SK-N-SH treated with all-trans-retinoic acid at 6 μM for 48 hours (cell line): ENCODE results near the gene TBL1XR1.

Source experiments
- ATAC-seq: fragments of 200-7000 bp; cut with Tn5 transposase; 3 replicates; pipeline ENCODE4 v1.9.1; 2020; ENCODE audit warnings: mild to moderate bottlenecking, moderate library complexity
- BACH2 ChIP-seq: fragments of 250-450 bp; sonication (Bioruptor Pico); IDR thresholded peaks from 2 replicates; pipeline ENCODE4 v1.9.0; 2021; ENCODE audit warnings: mild to moderate bottlenecking, borderline replicate concordance
- CSDC2 ChIP-seq: fragments of 250-450 bp; sonication (Bioruptor Pico); IDR thresholded peaks from 2 replicates; pipeline ENCODE4 v1.5.0; 2020; ENCODE audit warnings: mild to moderate bottlenecking, moderate library complexity
- ESRRG ChIP-seq: fragments of 250-450 bp; sonication (Bioruptor Pico); IDR thresholded peaks from 2 replicates; pipeline ENCODE4 v1.6.1; 2021; ENCODE audit warnings: mild to moderate bottlenecking
- ISL1 ChIP-seq: fragments of 250-450 bp; sonication (Bioruptor Pico); IDR thresholded peaks from 2 replicates; pipeline ENCODE4 v2.1.2; 2022; ENCODE audit warnings: mild to moderate bottlenecking, moderate library complexity
- OSR1 ChIP-seq: fragments of 250-450 bp; sonication (Bioruptor Pico); IDR thresholded peaks from 2 replicates; pipeline ENCODE4 v1.8.0; 2022; ENCODE audit warnings: moderate library complexity, mild to moderate bottlenecking, inconsistent platforms
- RARB ChIP-seq: fragments of 250-450 bp; sonication (Bioruptor Pico); IDR thresholded peaks from 2 replicates; pipeline ENCODE4 v1.8.0; 2021; ENCODE audit warnings: mild to moderate bottlenecking, moderate library complexity
- SNAI2 ChIP-seq: fragments of 250-450 bp; sonication (Bioruptor Pico); IDR thresholded peaks from 2 replicates; pipeline ENCODE4 v1.5.0; 2020; ENCODE audit warnings: mild to moderate bottlenecking, moderate library complexity
- TCF4 ChIP-seq: fragments of 250-450 bp; sonication (Bioruptor Pico); IDR thresholded peaks from 2 replicates; pipeline ENCODE4 v1.8.0; 2021; ENCODE audit warnings: mild to moderate bottlenecking, moderate library complexity, borderline replicate concordance
- ZC3H10 ChIP-seq: fragments of 250-450 bp; sonication (Bioruptor Pico); IDR thresholded peaks from 2 replicates; pipeline ENCODE4 v1.5.1; 2021; ENCODE audit warnings: mild to moderate bottlenecking, moderate library complexity
- ZFP30 ChIP-seq: fragments of 450-650 bp; formaldehyde crosslinking; IDR thresholded peaks from 2 replicates; pipeline ENCODE4 v1.5.0; 2022; ENCODE audit warnings: mild to moderate bottlenecking, moderate library complexity
- ZNF70 ChIP-seq: fragments of 450-650 bp; formaldehyde crosslinking; IDR thresholded peaks from 2 replicates; pipeline ENCODE4 v1.5.0; 2020; ENCODE audit warnings: mild to moderate bottlenecking, moderate library complexity
- ZNF8 ChIP-seq: fragments of 450-650 bp; formaldehyde crosslinking; IDR thresholded peaks from 2 replicates; pipeline ENCODE4 v1.5.0; 2020; ENCODE audit warnings: mild to moderate bottlenecking, moderate library complexity
- TF ChIP-seq, protein P1 (sequence below): fragments of 250-450 bp; sonication (Bioruptor Pico); IDR thresholded peaks from 2 replicates; pipeline ENCODE4 v1.5.1; 2020; ENCODE audit warnings: low read depth, mild to moderate bottlenecking, moderate library complexity
- TF ChIP-seq, protein P2 (sequence below): fragments of 250-450 bp; sonication (Bioruptor Pico); IDR thresholded peaks from 2 replicates; pipeline ENCODE4 v1.8.0; 2021; ENCODE audit warnings: low read depth, mild to moderate bottlenecking, moderate library complexity, borderline replicate concordance
- TF ChIP-seq, protein P3 (sequence below): fragments of 250-450 bp; sonication (Bioruptor Pico); IDR thresholded peaks from 2 replicates; pipeline ENCODE4 v1.8.0; 2020; ENCODE audit warnings: mild to moderate bottlenecking, moderate library complexity, borderline replicate concordance
- TF ChIP-seq, protein P4 (sequence below): fragments of 250-450 bp; sonication (Bioruptor Pico); IDR thresholded peaks from 2 replicates; pipeline ENCODE4 v1.5.1; 2021; ENCODE audit warnings: mild to moderate bottlenecking, moderate library complexity
- TF ChIP-seq, protein P5 (sequence below): fragments of 250-450 bp; sonication (Bioruptor Pico); IDR thresholded peaks from 2 replicates; pipeline ENCODE4 v1.5.0; 2020; ENCODE audit warnings: mild to moderate bottlenecking, moderate library complexity

TBL1XR1 gene

DNA sequence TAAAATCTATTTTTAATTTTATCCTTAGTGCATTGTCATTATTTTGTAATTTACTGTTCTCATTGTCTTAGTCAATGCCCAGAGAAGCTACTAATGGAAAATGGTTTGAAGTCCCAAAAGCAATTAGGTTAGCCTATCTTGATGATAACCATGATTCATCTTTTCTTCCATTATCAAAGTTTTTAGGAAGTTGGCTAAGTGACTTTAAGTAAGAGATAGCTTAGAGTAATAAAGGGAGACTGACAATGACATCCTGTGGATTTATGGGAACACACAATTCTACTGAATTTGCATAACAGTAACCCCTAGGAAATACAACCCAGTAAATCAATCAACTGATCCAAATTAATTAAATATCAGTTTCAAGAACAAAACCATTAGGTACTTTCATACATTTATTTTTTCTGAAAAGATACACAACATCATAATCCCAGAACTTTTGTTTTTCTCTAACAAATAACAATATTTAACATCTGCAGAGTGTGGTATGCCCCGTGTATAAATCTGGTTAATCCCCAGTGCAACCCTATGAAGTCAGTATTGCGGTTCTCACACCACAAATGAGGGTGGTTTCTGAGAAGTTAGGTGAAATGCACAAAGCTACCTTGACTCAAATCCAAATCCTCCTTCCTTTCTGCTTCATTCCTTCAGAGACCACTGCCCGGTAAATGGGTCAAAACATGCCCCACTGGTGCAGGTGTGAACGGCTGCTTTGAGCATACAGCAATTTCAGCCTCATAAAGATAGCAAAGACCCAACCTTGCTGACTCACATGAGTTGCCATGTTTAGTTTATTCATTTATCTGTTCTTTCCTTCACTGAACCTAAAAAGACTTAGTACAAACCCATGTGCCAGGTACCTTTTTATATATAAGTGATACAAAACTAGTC, 202.1 kb downstream of the TBL1XR1 start:
- peak; percentile 49; the same call in 1 of the 2 replicates for TF ChIP-seq ESRRG (CRISPR knock-in tag)
- TF ChIP-seq ZFP30 = no peak
- TF ChIP-seq ZNF70 (CRISPR knock-in tag) = no peak
- TF ChIP-seq, protein P1, sequence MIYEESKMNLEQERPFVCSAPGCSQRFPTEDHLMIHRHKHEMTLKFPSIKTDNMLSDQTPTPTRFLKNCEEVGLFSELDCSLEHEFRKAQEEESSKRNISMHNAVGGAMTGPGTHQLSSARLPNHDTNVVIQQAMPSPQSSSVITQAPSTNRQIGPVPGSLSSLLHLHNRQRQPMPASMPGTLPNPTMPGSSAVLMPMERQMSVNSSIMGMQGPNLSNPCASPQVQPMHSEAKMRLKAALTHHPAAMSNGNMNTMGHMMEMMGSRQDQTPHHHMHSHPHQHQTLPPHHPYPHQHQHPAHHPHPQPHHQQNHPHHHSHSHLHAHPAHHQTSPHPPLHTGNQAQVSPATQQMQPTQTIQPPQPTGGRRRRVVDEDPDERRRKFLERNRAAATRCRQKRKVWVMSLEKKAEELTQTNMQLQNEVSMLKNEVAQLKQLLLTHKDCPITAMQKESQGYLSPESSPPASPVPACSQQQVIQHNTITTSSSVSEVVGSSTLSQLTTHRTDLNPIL = peak; percentile 78
- peak; percentile 99 for TF ChIP-seq ISL1 (CRISPR knock-in tag)
- TF ChIP-seq, protein P2, sequence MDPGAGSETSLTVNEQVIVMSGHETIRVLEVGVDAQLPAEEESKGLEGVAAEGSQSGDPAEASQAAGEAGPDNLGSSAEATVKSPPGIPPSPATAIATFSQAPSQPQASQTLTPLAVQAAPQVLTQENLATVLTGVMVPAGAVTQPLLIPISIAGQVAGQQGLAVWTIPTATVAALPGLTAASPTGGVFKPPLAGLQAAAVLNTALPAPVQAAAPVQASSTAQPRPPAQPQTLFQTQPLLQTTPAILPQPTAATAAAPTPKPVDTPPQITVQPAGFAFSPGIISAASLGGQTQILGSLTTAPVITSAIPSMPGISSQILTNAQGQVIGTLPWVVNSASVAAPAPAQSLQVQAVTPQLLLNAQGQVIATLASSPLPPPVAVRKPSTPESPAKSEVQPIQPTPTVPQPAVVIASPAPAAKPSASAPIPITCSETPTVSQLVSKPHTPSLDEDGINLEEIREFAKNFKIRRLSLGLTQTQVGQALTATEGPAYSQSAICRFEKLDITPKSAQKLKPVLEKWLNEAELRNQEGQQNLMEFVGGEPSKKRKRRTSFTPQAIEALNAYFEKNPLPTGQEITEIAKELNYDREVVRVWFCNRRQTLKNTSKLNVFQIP (CRISPR knock-in tag) = no peak
- TF ChIP-seq, protein P3, sequence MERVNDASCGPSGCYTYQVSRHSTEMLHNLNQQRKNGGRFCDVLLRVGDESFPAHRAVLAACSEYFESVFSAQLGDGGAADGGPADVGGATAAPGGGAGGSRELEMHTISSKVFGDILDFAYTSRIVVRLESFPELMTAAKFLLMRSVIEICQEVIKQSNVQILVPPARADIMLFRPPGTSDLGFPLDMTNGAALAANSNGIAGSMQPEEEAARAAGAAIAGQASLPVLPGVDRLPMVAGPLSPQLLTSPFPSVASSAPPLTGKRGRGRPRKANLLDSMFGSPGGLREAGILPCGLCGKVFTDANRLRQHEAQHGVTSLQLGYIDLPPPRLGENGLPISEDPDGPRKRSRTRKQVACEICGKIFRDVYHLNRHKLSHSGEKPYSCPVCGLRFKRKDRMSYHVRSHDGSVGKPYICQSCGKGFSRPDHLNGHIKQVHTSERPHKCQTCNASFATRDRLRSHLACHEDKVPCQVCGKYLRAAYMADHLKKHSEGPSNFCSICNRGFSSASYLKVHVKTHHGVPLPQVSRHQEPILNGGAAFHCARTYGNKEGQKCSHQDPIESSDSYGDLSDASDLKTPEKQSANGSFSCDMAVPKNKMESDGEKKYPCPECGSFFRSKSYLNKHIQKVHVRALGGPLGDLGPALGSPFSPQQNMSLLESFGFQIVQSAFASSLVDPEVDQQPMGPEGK (CRISPR knock-in tag) = 0 out of 2 replicates have a peak, but pooled peaks have one; percentile 22
- ATAC-seq = no peak

DNA sequence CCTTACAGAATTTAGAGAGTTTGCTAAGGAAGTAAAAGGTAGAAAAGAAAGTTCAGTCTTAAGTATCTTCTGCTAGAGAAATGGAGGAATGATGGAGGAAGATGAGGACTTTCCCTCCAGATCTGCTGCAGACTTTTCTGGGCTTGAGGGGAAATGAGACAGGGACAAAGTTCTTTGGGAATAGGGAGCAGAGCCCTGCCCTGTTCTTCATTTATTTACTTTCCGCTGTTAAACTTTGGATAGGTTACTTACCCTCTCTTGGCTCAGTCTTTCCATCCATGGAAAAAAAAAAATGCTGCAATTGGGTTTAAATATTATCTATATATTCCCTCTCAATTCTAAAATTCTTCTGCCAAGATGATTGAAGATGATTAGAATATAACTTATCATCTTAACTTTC, 202.9 kb downstream of the TBL1XR1 start:
- no peak for ATAC-seq
- TF ChIP-seq, protein P4, sequence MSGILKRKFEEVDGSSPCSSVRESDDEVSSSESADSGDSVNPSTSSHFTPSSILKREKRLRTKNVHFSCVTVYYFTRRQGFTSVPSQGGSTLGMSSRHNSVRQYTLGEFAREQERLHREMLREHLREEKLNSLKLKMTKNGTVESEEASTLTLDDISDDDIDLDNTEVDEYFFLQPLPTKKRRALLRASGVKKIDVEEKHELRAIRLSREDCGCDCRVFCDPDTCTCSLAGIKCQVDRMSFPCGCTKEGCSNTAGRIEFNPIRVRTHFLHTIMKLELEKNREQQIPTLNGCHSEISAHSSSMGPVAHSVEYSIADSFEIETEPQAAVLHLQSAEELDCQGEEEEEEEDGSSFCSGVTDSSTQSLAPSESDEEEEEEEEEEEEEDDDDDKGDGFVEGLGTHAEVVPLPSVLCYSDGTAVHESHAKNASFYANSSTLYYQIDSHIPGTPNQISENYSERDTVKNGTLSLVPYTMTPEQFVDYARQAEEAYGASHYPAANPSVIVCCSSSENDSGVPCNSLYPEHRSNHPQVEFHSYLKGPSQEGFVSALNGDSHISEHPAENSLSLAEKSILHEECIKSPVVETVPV (CRISPR knock-in tag) = no peak
- TF ChIP-seq ESRRG (CRISPR knock-in tag) (no peak), CSDC2 (no peak), TCF4 (CRISPR knock-in tag) (no peak), ZNF8 (CRISPR knock-in tag) (no peak), ZC3H10 (no peak), BACH2 (CRISPR knock-in tag) (no peak), ZFP30 (no peak), OSR1 (CRISPR knock-in tag) (no peak), RARB (no peak), SNAI2 (CRISPR knock-in tag) (no peak)
- TF ChIP-seq, protein P2 (CRISPR knock-in tag) = no peak
- TF ChIP-seq, protein P3 (CRISPR knock-in tag) = no peak
- TF ChIP-seq, protein P5, sequence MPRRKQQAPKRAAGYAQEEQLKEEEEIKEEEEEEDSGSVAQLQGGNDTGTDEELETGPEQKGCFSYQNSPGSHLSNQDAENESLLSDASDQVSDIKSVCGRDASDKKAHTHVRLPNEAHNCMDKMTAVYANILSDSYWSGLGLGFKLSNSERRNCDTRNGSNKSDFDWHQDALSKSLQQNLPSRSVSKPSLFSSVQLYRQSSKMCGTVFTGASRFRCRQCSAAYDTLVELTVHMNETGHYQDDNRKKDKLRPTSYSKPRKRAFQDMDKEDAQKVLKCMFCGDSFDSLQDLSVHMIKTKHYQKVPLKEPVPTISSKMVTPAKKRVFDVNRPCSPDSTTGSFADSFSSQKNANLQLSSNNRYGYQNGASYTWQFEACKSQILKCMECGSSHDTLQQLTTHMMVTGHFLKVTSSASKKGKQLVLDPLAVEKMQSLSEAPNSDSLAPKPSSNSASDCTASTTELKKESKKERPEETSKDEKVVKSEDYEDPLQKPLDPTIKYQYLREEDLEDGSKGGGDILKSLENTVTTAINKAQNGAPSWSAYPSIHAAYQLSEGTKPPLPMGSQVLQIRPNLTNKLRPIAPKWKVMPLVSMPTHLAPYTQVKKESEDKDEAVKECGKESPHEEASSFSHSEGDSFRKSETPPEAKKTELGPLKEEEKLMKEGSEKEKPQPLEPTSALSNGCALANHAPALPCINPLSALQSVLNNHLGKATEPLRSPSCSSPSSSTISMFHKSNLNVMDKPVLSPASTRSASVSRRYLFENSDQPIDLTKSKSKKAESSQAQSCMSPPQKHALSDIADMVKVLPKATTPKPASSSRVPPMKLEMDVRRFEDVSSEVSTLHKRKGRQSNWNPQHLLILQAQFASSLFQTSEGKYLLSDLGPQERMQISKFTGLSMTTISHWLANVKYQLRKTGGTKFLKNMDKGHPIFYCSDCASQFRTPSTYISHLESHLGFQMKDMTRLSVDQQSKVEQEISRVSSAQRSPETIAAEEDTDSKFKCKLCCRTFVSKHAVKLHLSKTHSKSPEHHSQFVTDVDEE (CRISPR knock-in tag) = no peak
